ENCODE data around the gene METTL26.

The METTL26 gene

GRCh38 chr16:636206-637080 is at the start of gene METTL26:
Gene METTL26, minus strand, starts transcription at chr16:636305. Its CDS starts 15 bp downstream, at chr16:636290.
- peak; percentile 90 for DNase-seq (ENCODE audit: low read depth)

GRCh38 chr16:684961-685696 is 49.0 kb upstream of the METTL26 start:
- DNase-seq (ENCODE audit: low read depth): no peak

- DNase-seq (ENCODE audit: low read depth): peak; percentile 95
Measured at GRCh38 chr16:684071-684794, 48.1 kb upstream of the METTL26 start, which contains the start of gene JMJD8. Gene JMJD8, minus strand, starts transcription at chr16:684334. Its CDS starts 15 bp downstream, at chr16:684319.

- no peak for DNase-seq (ENCODE audit: low read depth)
Measured at GRCh38 chr16:683396-684070, 47.4 kb upstream of the METTL26 start.

- DNase-seq (ENCODE audit: low read depth): no peak
Measured at GRCh38 chr16:682493-683395, 46.6 kb upstream of the METTL26 start.

- DNase-seq (ENCODE audit: low read depth): no peak
Measured at GRCh38 chr16:681746-682427, 45.8 kb upstream of the METTL26 start.

- DNase-seq (ENCODE audit: low read depth): no peak
Measured at GRCh38 chr16:680967-681745, 45.1 kb upstream of the METTL26 start.

- DNase-seq (ENCODE audit: low read depth): no peak
Measured at GRCh38 chr16:680625-680945, 44.5 kb upstream of the METTL26 start.

- peak; percentile 80 for DNase-seq (ENCODE audit: low read depth)
Measured at GRCh38 chr16:679814-680624, 43.9 kb upstream of the METTL26 start, which contains the start of gene STUB1. Gene STUB1, plus strand, starts transcription at chr16:680410. Its CDS starts 116 bp downstream, at chr16:680526.

- no peak for DNase-seq (ENCODE audit: low read depth)
Measured at GRCh38 chr16:678858-679813, 43.0 kb upstream of the METTL26 start.

- DNase-seq (ENCODE audit: low read depth): no peak
Measured at GRCh38 chr16:678209-678857, 42.2 kb upstream of the METTL26 start.

- no peak for DNase-seq (ENCODE audit: low read depth)
Measured at GRCh38 chr16:677316-678190, 41.4 kb upstream of the METTL26 start.

GRCh38 chr16:676913-677312 is 40.8 kb upstream of the METTL26 start:
- no peak for DNase-seq (ENCODE audit: low read depth)

GRCh38 chr16:676565-676902 is 40.4 kb upstream of the METTL26 start:
- no peak for DNase-seq (ENCODE audit: low read depth)

- no peak for DNase-seq (ENCODE audit: low read depth)
Measured at GRCh38 chr16:675884-676564, 39.9 kb upstream of the METTL26 start.

Data from stimulated activated CD4-positive, alpha-beta T cell treated with anti-CD3 and anti-CD28 coated beads, Interleukin-2, amount 100 ng/mL, for 4 hours (primary cell).